NB4 (cell line): ENCODE data around the gene GNB1L.

ENCODE experiments used
- DNase-seq: peaks from one replicate; pipeline ENCODE4 v3.0.0; 2010; ENCODE audit warnings: low read depth
- H3K4me3 ChIP-seq: one replicate; pipeline ENCODE4 v1.5.1; 2011; ENCODE audit warnings: mild to moderate bottlenecking, low read depth, low read length, moderate library complexity
- MAX ChIP-seq: IDR thresholded peaks from 2 replicates; pipeline ENCODE4 v1.6.1; 2011; ENCODE audit warnings: low read depth, low read length
- MYC ChIP-seq: IDR thresholded peaks from 2 replicates; pipeline ENCODE4 v1.6.1; 2011; ENCODE audit warnings: low read depth, low read length
- POLR2A ChIP-seq: IDR thresholded peaks from 2 replicates; pipeline ENCODE4 v1.6.1; 2011; ENCODE audit warnings: mild to moderate bottlenecking; ENCODE audit not compliant: insufficient read length; ENCODE audit errors: extremely low read depth
- TF ChIP-seq, protein P1 (sequence below): IDR thresholded peaks from one replicate; pipeline ENCODE4 v1.5.1; 2012; ENCODE audit warnings: low read depth, low read length

The GNB1L gene

GRCh38 chr22:19816372-19817119 is 38.1 kb downstream of the GNB1L start:
- TF ChIP-seq MYC (no peak), MAX (no peak), POLR2A (no peak)
- TF ChIP-seq, protein P1, sequence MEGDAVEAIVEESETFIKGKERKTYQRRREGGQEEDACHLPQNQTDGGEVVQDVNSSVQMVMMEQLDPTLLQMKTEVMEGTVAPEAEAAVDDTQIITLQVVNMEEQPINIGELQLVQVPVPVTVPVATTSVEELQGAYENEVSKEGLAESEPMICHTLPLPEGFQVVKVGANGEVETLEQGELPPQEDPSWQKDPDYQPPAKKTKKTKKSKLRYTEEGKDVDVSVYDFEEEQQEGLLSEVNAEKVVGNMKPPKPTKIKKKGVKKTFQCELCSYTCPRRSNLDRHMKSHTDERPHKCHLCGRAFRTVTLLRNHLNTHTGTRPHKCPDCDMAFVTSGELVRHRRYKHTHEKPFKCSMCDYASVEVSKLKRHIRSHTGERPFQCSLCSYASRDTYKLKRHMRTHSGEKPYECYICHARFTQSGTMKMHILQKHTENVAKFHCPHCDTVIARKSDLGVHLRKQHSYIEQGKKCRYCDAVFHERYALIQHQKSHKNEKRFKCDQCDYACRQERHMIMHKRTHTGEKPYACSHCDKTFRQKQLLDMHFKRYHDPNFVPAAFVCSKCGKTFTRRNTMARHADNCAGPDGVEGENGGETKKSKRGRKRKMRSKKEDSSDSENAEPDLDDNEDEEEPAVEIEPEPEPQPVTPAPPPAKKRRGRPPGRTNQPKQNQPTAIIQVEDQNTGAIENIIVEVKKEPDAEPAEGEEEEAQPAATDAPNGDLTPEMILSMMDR = no peak
- H3K4me3 ChIP-seq = no peak overlapping the region
- no peak for DNase-seq

DNA sequence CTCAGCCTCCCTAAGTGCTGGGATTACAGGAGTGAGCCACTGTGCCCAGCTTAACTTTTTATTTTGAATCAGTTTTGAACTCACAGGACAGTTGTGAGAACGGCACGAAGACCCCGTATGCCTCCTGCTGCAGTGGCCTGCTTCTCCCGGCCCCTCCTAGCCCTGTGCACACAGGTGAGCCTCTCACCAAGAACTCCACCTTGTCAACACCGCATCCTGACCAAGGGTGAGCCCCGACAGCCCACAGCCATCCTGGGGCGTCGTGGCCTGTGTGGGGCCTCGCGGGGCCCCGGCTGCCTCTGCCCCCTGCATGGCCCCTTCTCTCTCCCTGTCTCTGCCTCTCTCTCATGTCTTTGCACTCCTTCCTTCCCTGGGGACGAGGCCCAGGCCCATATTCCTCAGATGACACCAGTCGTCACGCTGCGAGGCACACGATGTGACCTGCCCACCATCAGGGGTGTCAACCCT is 38.8 kb downstream of the GNB1L start:
- TF ChIP-seq MAX = no peak
- TF ChIP-seq, protein P1 = no peak
- no peak for TF ChIP-seq MYC
- H3K4me3 ChIP-seq = no peak overlapping the region

GRCh38 chr22:19815093-19815822 is 39.4 kb downstream of the GNB1L start:
- DNase-seq = no peak
- TF ChIP-seq MAX (no peak), MYC (no peak), POLR2A (no peak)
- TF ChIP-seq, protein P1 = no peak
- H3K4me3 ChIP-seq = no peak overlapping the region

More for the DNA sequence above, 38.8 kb downstream of the GNB1L start:
- DNase-seq = no peak

- TF ChIP-seq POLR2A = no peak
- no peak for TF ChIP-seq MYC
- TF ChIP-seq, protein P1 = no peak
- TF ChIP-seq MAX = no peak
- no peak for DNase-seq
- no peak overlapping the region for H3K4me3 ChIP-seq
Observed at GRCh38 chr22:19814428-19814827, 40.2 kb downstream of the GNB1L start.

- no peak overlapping the region for H3K4me3 ChIP-seq
- no peak for TF ChIP-seq MYC
- TF ChIP-seq POLR2A = no peak
- no peak for TF ChIP-seq MAX
- TF ChIP-seq, protein P1 = no peak
- DNase-seq = no peak
Observed at GRCh38 chr22:19812910-19813309, 41.8 kb downstream of the GNB1L start.
